GM12878 (cell line): ENCODE data around the gene ADGRL3. TPM values are rescaled to one million over a fixed set of nuclear protein-coding genes. Genes with fewer than 3 reads are reported as not detected.

Experiments
- ATAC-seq: fragments of 200-7000 bp; cut with Tn5 transposase; 3 replicates; pipeline ENCODE4 v1.9.1; 2020; ENCODE audit warnings: mild to moderate bottlenecking, moderate library complexity
- BruUV-seq: library from RNA; stranded (reverse); fragments of 400-500 nt; replicated peaks from 2 replicates; lab custom pipeline; 2021; lab: Mats Ljungman, UMichigan
- CTCF ChIA-PET: fragments of 300-600 bp; sonication (Branson Sonifier 250); formaldehyde crosslinking; extraction: SDS; loops from one replicate; lab custom pipeline; 2021; ENCODE audit warnings: inconsistent platforms; lab: Yijun Ruan, JAX
- POLR2A ChIA-PET: fragments of 350-600 bp; formaldehyde crosslinking; extraction: SDS; loops from one replicate; lab custom pipeline; 2021; ENCODE audit warnings: inconsistent platforms; lab: Charles Lee
- RAD21 ChIA-PET: fragments of 300-600 bp; sonication (Branson Sonifier 250); formaldehyde crosslinking; loops from one replicate; lab custom pipeline; 2023; ENCODE audit warnings: antibody characterized with exemption; ENCODE audit not compliant: unreplicated experiment; lab: Charles Lee
- SMC1A ChIA-PET: fragments of 300-600 bp; sonication (Branson Sonifier 250); formaldehyde crosslinking; loops from one replicate; lab custom pipeline; 2023; ENCODE audit not compliant: unreplicated experiment, uncharacterized antibody; lab: Charles Lee
- DNase-seq: peaks from one replicate; pipeline ENCODE4 v3.0.0-alpha.2; 2011; ENCODE audit warnings: low read depth, low spot score
- FAIRE-seq: peaks from 3 replicates; lab custom pipeline; 2011; peaks lifted over from hg19 to GRCh38; lab: Jason Lieb, UNC
- H2AFZ ChIP-seq: 2 replicates; pipeline ENCODE4 v1.6.0; 2011; ENCODE audit warnings: low read depth, low read length, control low read depth; ENCODE audit not compliant: control insufficient read depth
- H3K27ac ChIP-seq: 2 replicates; pipeline ENCODE4 v1.5.1; 2011; ENCODE audit warnings: control low read depth; ENCODE audit not compliant: control insufficient read depth, insufficient read depth
- H3K27me3 ChIP-seq, 2 experiments: replicated peaks in 1 of 2; 2 replicates each; pipeline versions ENCODE4 v1.6.0 to v1.6.1; 2011; ENCODE audit warnings: low read length in 1 of 2; ENCODE audit not compliant: control insufficient read depth in 2 of 2, insufficient read depth in 2 of 2
- H3K36me3 ChIP-seq, 2 experiments: 2 replicates each; pipeline ENCODE4 v1.5.1; 2011; ENCODE audit warnings: low read length in 1 of 2; ENCODE audit not compliant: control insufficient read depth in 2 of 2, insufficient read depth in 2 of 2
- H3K4me1 ChIP-seq: 2 replicates; pipeline ENCODE4 v1.6.1; 2011; ENCODE audit warnings: mild to moderate bottlenecking, low read length, moderate library complexity, mixed read lengths; ENCODE audit not compliant: control insufficient read depth, insufficient read depth
- H3K4me2 ChIP-seq: 2 replicates; pipeline ENCODE4 v1.6.0; 2011; ENCODE audit warnings: control low read depth; ENCODE audit not compliant: control insufficient read depth, insufficient read depth
- H3K4me3 ChIP-seq: fragments of 200-600 bp; sonication (generic); 2 replicates; pipeline ENCODE4 v1.5.1; 2016
- H3K79me2 ChIP-seq: 2 replicates; pipeline ENCODE4 v1.6.0; 2011; ENCODE audit warnings: low read length; ENCODE audit not compliant: control insufficient read depth, insufficient read depth
- H3K9ac ChIP-seq: 2 replicates; pipeline ENCODE4 v1.8.0; 2011; ENCODE audit warnings: low read length, control low read depth, mixed read lengths; ENCODE audit not compliant: control insufficient read depth, insufficient read depth
- H3K9me3 ChIP-seq: replicated peaks from 3 replicates; pipeline ENCODE4 v1.5.1; 2011; ENCODE audit warnings: mild to moderate bottlenecking, low read length; ENCODE audit not compliant: control insufficient read depth, insufficient read depth
- H4K20me1 ChIP-seq: 2 replicates; pipeline ENCODE4 v1.6.0; 2011; ENCODE audit not compliant: control insufficient read depth, insufficient read depth
- CHD2 ChIP-seq: IDR thresholded peaks from 2 replicates; pipeline ENCODE4 v1.6.1; 2011; ENCODE audit warnings: low read depth, low read length, improper control_type of control experiment, borderline replicate concordance
- CREM ChIP-seq: IDR thresholded peaks from 2 replicates; pipeline ENCODE4 v1.6.1; 2014; ENCODE audit warnings: antibody characterized with exemption, low read depth
- MXI1 ChIP-seq: fragments of 150-350 bp; IDR thresholded peaks from 2 replicates; pipeline ENCODE4 v1.6.1; 2011; ENCODE audit warnings: low read depth, mild to moderate bottlenecking, inconsistent platforms, low read length, improper control_type of control experiment
- NBN ChIP-seq: fragments of 450-650 bp; IDR thresholded peaks from 2 replicates; pipeline ENCODE4 v1.6.1; 2016
- PAX5 ChIP-seq: IDR thresholded peaks from 2 replicates; pipeline ENCODE4 v1.6.1; 2011; ENCODE audit warnings: low read depth, low read length, borderline replicate concordance
- STAT1 ChIP-seq: fragments of 450-650 bp; conservative IDR thresholded peaks from 2 replicates; pipeline ENCODE4 v1.6.1; 2014; ENCODE audit warnings: antibody characterized with exemption, mild to moderate bottlenecking
- ZNF687 ChIP-seq: fragments of 450-650 bp; IDR thresholded peaks from 2 replicates; pipeline ENCODE4 v1.6.1; 2017; ENCODE audit warnings: mild to moderate bottlenecking, moderate library complexity
- WGBS: methylation state at CpG from one replicate; pipeline ENCODE4 v1.1.6; 2016; ENCODE audit warnings: low lambda C conversion rate; ENCODE audit not compliant: insufficient replicate concordance, insufficient coverage; ENCODE audit errors: missing lambda C conversion rate; 5-methylcytosine and 5-hydroxymethylcytosine counted together
- in situ Hi-C: fragments of 300-500 bp; cut with MboI; formaldehyde crosslinking; loops from 9 replicates; pipeline ENCODE4 v1.14.3; 2018; ENCODE audit warnings: mixed read lengths
- intact Hi-C: fragments of 100-400 bp; cut with micrococcal nuclease; formaldehyde crosslinking; loops from one replicate; pipeline ENCODE4 v1.14.2; 2022; ENCODE audit not compliant: unreplicated experiment
- polyA plus RNA-seq, 11 experiments: library from polyadenylated mRNA; depleted of rRNA in 4 of 11; unstranded in 6 of 11; stranded (reverse) in 5 of 11; fragments of >200 nt; fragmentation: Nextera tagmentation in 4 of 11; fragmentation: Illumina TruSeq in 1 of 11; extraction: Ambion mirVana in 4 of 11; extraction: Trizol in 1 of 11; gene quantifications; 1 replicate in 1 of 11; 2 replicates in 10 of 11; pipeline versions ENCODE4 v1.2.1 to v1.2.3, GENCODE V29; 2011 to 2016; ENCODE audit warnings: inconsistent platforms in 2 of 11, missing spikeins in 2 of 11, low read depth in 1 of 11
- total RNA-seq, 4 experiments: library from RNA; depleted of rRNA in 3 of 4; stranded (reverse); fragments of >200 nt in 3 of 4; fragmentation: Illumina TruSeq in 1 of 4; extraction: Trizol in 1 of 4; gene quantifications; 2 replicates each; pipeline versions ENCODE4 v1.2.1 to v1.2.3, GENCODE V29; 2013 to 2021

The ADGRL3 gene
- total and polyA plus RNA-seq, 10 of the 15 experiments (the other 5 are each of a cell fraction or from before 2014, with no cell fraction given), result 1.1 TPM; not detected in 9

DNA sequence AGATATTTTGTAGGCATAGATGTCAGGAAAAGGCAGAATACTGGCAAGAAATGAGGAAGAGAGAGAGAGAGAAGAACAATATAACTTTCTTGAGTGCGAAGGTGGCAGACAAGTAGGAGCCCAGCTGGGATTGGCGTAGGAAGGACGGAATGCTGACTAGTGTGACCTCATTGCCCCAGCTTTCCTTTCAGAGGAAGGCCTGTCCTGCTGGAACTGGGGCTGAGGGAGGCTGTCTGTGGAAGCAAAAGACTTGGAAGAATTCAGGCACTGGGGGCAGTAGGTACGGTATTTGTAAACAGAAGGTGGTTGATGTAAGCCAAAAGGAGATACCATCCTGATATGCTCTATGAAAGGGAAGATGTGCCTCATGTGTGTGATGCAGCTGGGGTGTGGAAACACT lies 818.4 kb downstream of the ADGRL3 start:
- POLR2A ChIA-PET, result no interaction called here
- no peaks in the 10 kb centered on the region for H3K27me3 ChIP-seq
- CTCF ChIA-PET, result no interaction called here
- no peak for DNase-seq
- ATAC-seq, result no peak
- no peak overlapping the region for H3K4me3 ChIP-seq
- no peaks in the 10 kb centered on the region for H4K20me1 ChIP-seq
- H3K4me1 ChIP-seq, result no peaks in the 10 kb centered on the region
- no peak overlapping the region for H3K9ac ChIP-seq
- 65% methylated on average over 4 of the region's 4 CpGs for WGBS
- RAD21 ChIA-PET, result no interaction called here
- no TSS peak for BruUV-seq
- no peak overlapping the region for H2AFZ ChIP-seq
- no peaks in the 10 kb centered on the region for H3K9me3 ChIP-seq
- no peaks in the 10 kb centered on the region for H3K36me3 ChIP-seq
- FAIRE-seq, result no peak
- intact Hi-C loops, result no loop called here
- H3K4me2 ChIP-seq, result no peak overlapping the region
- no peak for TF ChIP-seq STAT1
- TF ChIP-seq, all 136 proteins: peak for 0
- in situ Hi-C loops, result no loop called here
- no peak overlapping the region for H3K27ac ChIP-seq
- SMC1A ChIA-PET, result interaction anchor here (1.4 kb wide), 1 partner anchor 11 kb away, joined by 3 read pairs; no protein-coding TSS in a partner anchor
- no peaks in the 10 kb centered on the region for H3K79me2 ChIP-seq

DNA sequence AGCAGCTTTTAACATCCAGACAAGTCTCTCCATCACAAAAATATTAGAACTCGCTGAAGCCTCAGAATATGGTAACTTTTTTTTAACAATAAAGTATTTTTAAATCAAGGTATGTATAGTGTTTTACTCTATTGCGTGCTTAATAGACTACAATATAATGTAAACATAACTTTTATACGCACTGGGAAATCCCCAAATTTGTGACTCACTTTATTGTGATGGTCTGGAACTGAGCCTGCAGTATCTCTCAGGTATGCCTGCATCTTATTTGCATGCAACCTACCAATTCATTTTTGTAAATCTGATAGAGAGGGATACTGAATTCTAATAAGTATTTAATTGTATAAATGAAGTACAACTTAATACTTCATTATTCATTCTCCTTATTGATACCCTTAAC lies 823.5 kb downstream of the ADGRL3 start:
- in situ Hi-C loops (no loop called here), intact Hi-C loops (no loop called here)
- no peak for TF ChIP-seq MXI1
- TF ChIP-seq CHD2, result no peak
- TF ChIP-seq PAX5, result no peak
- TF ChIP-seq CREM, result no peak
- TF ChIP-seq ZNF687, result no peak
- no peak for TF ChIP-seq NBN
- ATAC-seq, result no peak
- Histone ChIP-seq H3K36me3 (no peaks in the 10 kb centered on the region), H3K79me2 (no peaks in the 10 kb centered on the region), H3K4me2 (no peak overlapping the region), H3K4me3 (no peak overlapping the region), H2AFZ (no peak overlapping the region), H3K9ac (no peak overlapping the region), H3K4me1 (no peaks in the 10 kb centered on the region), H3K27me3 (no peaks in the 10 kb centered on the region), H3K27ac (no peak overlapping the region), H4K20me1 (no peaks in the 10 kb centered on the region), H3K9me3 (no peaks in the 10 kb centered on the region)
- POLR2A ChIA-PET, result no interaction called here
- WGBS, result 0% methylated on average over 3 of the region's 3 CpGs
- DNase-seq, result no peak
- BruUV-seq, result no TSS peak
- SMC1A ChIA-PET, result interaction anchor here (1.0 kb wide), 1 partner anchor 15 kb away, joined by 3 read pairs; no protein-coding TSS in a partner anchor
- RAD21 ChIA-PET, result no interaction called here
- FAIRE-seq, result no peak
- CTCF ChIA-PET, result no interaction called here
